SH-SY5Y (cell line): ENCODE measurements around the gene TCAIM.

Experiments used
- GATA2 ChIP-seq: IDR thresholded peaks from 2 replicates; pipeline ENCODE4 v1.6.1; 2011; ENCODE audit warnings: mild to moderate bottlenecking, low read depth, low read length
- GATA3 ChIP-seq: IDR thresholded peaks from 2 replicates; pipeline ENCODE4 v1.6.1; 2011; ENCODE audit warnings: low read depth, mild to moderate bottlenecking, low read length, moderate library complexity

The TCAIM gene, protein sequence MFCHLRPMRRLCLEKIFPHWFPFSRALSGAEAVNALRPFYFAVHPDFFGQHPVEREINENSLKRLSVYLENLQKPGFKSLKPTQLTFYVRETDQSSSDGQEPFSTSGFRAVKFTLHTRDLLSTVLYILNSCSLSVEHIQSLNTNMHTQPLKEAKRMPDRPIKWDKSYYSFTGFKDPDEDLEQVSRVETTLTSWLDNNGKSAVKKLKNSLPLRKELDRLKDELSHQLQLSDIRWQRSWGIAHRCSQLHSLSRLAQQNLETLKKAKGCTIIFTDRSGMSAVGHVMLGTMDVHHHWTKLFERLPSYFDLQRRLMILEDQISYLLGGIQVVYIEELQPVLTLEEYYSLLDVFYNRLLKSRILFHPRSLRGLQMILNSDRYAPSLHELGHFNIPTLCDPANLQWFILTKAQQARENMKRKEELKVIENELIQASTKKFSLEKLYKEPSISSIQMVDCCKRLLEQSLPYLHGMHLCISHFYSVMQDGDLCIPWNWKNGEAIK

GRCh38 chr3:44338010-44338827 is at the start of gene TCAIM:
Gene TCAIM (plus strand): TSS chr3:44338766. CDS start chr3:44354783, 16,017 bp downstream.
- no peak for TF ChIP-seq GATA2
- TF ChIP-seq GATA3, result no peak

GRCh38 chr3:44289882-44290462 is 48.6 kb upstream of the TCAIM start:
- no peak for TF ChIP-seq GATA2
- no peak for TF ChIP-seq GATA3

GRCh38 chr3:44292276-44292675 is 46.3 kb upstream of the TCAIM start:
- TF ChIP-seq GATA2 (no peak), GATA3 (no peak)

GRCh38 chr3:44292947-44293346 is 45.6 kb upstream of the TCAIM start:
- no peak for TF ChIP-seq GATA2
- TF ChIP-seq GATA3, result no peak

DNA sequence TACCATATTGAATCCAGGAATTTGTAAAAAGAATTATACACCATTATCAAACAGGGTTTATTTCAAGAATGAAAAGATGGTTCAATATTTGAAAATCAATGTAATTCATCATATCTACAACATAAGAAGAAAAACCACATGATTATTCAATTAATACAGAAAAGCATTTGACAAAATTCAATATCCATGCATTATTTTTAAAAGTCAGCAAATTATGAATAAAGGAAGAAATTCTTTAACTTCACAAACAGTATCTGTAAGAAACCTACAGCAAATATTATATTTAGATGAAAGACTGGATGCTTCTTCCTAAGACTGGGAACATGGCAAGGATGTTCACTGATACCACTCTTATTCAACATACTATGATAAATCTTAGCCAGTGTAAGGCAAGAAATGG is 41.3 kb upstream of the TCAIM start:
- TF ChIP-seq GATA3 (no peak), GATA2 (no peak)

- TF ChIP-seq GATA3 (no peak), GATA2 (no peak)
Observed at GRCh38 chr3:44301746-44302145, 36.8 kb upstream of the TCAIM start.

DNA sequence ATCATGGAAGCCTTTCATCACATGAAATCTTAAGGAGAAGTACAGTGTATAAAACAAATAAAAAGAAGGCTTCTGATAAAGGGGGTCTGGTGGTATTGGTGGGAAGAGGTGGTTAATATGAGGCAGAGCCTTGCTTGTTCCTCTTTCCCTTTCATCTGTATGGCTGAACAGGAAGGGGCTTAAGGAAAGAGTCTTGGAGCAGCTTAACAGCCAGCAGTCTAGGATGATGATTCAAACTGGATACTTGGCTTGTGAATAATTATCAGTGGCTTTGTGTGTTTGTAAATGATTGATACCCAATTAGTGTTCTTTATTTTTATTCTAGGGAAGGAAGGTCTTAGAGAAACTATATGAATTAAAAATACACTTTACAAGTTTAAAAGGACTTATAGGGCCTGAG is 29.1 kb upstream of the TCAIM start:
- no peak for TF ChIP-seq GATA2
- TF ChIP-seq GATA3, result no peak

DNA sequence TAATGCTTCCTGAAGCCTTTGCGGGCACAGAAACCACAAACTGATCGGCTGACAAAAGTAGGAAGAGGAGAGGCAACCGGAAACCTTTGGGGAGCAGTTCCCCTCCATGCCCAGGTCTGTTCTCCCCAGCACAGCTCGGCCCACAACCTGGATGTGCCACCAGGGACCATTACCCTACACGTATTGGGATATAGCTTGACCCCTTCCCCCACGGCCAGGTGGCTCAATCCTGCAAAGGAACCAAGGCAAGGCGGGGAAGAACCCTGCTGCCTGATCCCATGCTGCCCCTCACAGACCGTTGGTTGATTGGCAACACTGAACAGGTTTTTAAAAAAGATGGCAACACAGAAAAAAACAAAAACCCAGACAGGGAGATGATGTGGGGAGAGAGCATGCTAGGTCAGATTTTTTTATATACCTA is 19.7 kb upstream of the TCAIM start:
- TF ChIP-seq GATA3, result no peak
- no peak for TF ChIP-seq GATA2

DNA sequence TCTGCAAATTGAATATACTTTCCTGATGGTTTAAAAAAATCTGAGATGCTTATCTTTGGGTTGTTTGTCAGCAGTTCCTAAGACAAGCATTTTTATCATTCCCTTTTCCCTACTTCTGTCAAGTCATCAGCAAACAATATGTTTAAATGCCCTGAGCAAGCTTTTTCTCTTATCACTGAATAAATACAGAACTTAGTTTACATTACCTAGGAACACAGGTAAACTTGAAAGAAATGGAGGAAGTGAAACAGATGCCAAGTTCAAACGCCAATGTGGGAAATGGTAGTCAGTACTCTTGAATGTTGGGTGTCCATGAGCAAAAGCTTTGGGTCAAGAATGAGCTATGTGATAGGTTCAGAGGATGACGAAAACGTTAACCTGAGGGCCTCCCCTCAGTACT is 17.2 kb upstream of the TCAIM start:
- TF ChIP-seq GATA2 (no peak), GATA3 (no peak)

DNA sequence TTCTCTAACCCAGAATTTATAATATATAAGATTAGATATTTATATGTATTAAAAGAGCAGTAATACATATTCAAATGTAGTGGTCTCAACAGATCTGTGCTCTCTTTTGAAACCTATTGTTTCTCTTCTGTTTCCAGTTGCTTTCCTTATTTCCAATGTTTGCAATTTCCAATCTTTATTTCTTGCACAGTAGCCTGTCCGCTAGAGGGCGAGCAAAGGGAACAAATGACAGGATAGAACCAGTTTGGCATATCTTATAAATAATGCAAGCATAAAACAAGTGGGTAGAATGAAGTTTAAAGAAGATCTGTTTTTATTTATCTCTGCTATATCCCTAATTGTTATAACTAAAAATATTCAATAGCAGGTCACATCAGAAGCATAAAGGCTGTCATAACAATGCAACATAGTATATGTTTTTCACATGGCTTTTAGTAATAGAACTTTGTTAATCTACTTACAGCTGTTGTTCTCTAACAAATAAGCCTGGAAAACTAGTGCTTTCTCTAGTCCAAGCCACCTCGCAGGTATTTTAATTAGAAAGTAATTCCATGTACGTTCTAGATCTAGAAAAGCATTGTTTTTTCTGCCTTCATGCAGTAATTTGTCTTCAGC is 15.1 kb upstream of the TCAIM start:
- TF ChIP-seq GATA3, result no peak
- TF ChIP-seq GATA2, result no peak

- no peak for TF ChIP-seq GATA3
- no peak for TF ChIP-seq GATA2
Observed at GRCh38 chr3:44324584-44324983, 14.0 kb upstream of the TCAIM start.

GRCh38 chr3:44326019-44326418 is 12.5 kb upstream of the TCAIM start:
- TF ChIP-seq GATA2, result no peak
- no peak for TF ChIP-seq GATA3

- TF ChIP-seq GATA3, result no peak
- TF ChIP-seq GATA2, result no peak
Observed at GRCh38 chr3:44326515-44326914, 12.1 kb upstream of the TCAIM start.

DNA sequence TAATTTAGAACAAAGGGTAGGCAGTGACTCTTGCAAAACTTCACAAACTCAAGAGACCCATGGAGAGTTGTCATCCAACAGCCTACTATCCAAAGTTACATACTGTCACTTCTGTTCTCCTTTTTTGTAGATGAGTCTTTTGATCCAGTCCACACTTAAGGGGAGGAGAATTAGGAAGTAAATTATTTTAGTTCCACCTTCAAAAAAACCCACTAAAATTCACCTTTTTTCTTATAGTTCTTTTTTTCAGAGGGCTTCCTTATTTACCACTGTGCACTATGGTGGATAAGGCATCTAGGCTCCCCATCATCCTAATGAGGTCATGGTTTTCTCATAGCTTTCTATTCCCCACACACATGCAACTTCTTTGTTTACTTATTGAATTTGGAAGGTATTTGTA is 8.6 kb upstream of the TCAIM start:
- TF ChIP-seq GATA3 (no peak), GATA2 (no peak)

- TF ChIP-seq GATA2 (no peak), GATA3 (no peak)
Observed at GRCh38 chr3:44330444-44330843, 8.1 kb upstream of the TCAIM start.
